T-cell (primary cell): ENCODE results near the gene GALNT11. TPM values are rescaled to one million over a fixed set of nuclear protein-coding genes. Genes with fewer than 3 reads are reported as not detected.
A peak's percentile ranks its signal among the peaks of the same experiment; 100 is the strongest.

ENCODE experiments used
- ATAC-seq, 4 experiments: fragments of 200-7000 bp in 3 of 4; fragments of 150-1000 bp in 1 of 4; cut with Tn5 transposase; replicated peaks in 1 of 4; 1 replicate in 3 of 4; 2 replicates in 1 of 4; pipeline ENCODE4 v1.10.0; 2021; ENCODE audit warnings: moderate library complexity in 3 of 4, mild to moderate bottlenecking in 2 of 4, moderate number of reproducible peaks in 1 of 4
- CTCF ChIA-PET, 2 donors: fragments of 300-600 bp; sonication (Branson Sonifier 250); formaldehyde crosslinking; loops; one replicate each; lab custom pipeline; 2022; ENCODE audit warnings: antibody characterized with exemption in 2 of 2; lab: Charles Lee
- POLR2A ChIA-PET, 2 donors: fragments of 300-600 bp; sonication (Branson Sonifier 250); formaldehyde crosslinking; loops; one replicate each; lab custom pipeline; 2022; ENCODE audit warnings: antibody characterized with exemption in 2 of 2; lab: Charles Lee
- DNase-seq, 35 experiments: peaks; one replicate each; pipeline versions ENCODE4 v3.0.0 to v3.0.0-alpha.2; 2013 to 2023
- H3K27ac ChIP-seq: one replicate; pipeline ENCODE4 v1.5.1; 2013; ENCODE audit warnings: low read length
- H3K27me3 ChIP-seq, 2 experiments: replicated peaks in 1 of 2; 1 replicate in 1 of 2; 2 replicates in 1 of 2; pipeline versions ENCODE4 v1.6.1 to v1.7.0; 2013; ENCODE audit warnings: low read length in 1 of 2, mixed read lengths in 1 of 2; ENCODE audit not compliant: control insufficient read depth in 2 of 2, insufficient read depth in 2 of 2; ENCODE audit errors: extremely low read depth in 1 of 2
- H3K36me3 ChIP-seq, 2 donors: 1 replicate in 1 of 2; 2 replicates in 1 of 2; pipeline versions ENCODE4 v1.6.1 to v1.7.0; 2013; ENCODE audit warnings: low read length in 1 of 2; ENCODE audit not compliant: control insufficient read depth in 2 of 2, insufficient read depth in 1 of 2; ENCODE audit errors: extremely low read depth in 1 of 2
- H3K4me1 ChIP-seq, 2 experiments: 1 replicate in 1 of 2; 2 replicates in 1 of 2; pipeline versions ENCODE4 v1.6.1 to v1.7.0; 2013; ENCODE audit warnings: low read length in 2 of 2, mixed read lengths in 1 of 2; ENCODE audit not compliant: insufficient read depth in 2 of 2, control insufficient read depth in 1 of 2; ENCODE audit errors: extremely low read depth in 1 of 2
- H3K4me3 ChIP-seq, 2 donors: 1 replicate in 1 of 2; 2 replicates in 1 of 2; pipeline versions ENCODE4 v1.5.1 to v1.7.0; 2013; ENCODE audit warnings: mild to moderate bottlenecking in 2 of 2, low read length in 1 of 2, moderate library complexity in 1 of 2; ENCODE audit not compliant: control insufficient read depth in 1 of 2; ENCODE audit errors: extremely low read depth in 1 of 2
- H3K9me3 ChIP-seq: 2 replicates; pipeline ENCODE4 v1.7.0; 2013
- H3K27ac Mint-ChIP-seq, 2 donors: one replicate each; pipeline ENCODE4 v1.8.0; 2020 to 2021; ENCODE audit warnings: mild to moderate bottlenecking in 2 of 2, mixed read lengths in 2 of 2
- H3K27me3 Mint-ChIP-seq, 2 donors: one replicate each; pipeline ENCODE4 v1.8.0; 2021 to 2022; ENCODE audit warnings: mixed read lengths in 2 of 2
- H3K36me3 Mint-ChIP-seq: one replicate; pipeline ENCODE4 v1.8.0; 2021; ENCODE audit warnings: mixed read lengths
- H3K4me1 Mint-ChIP-seq, 3 donors: one replicate each; pipeline ENCODE4 v1.8.0; 2020 to 2022; ENCODE audit warnings: mixed read lengths in 3 of 3, mild to moderate bottlenecking in 1 of 3
- H3K4me3 Mint-ChIP-seq, 3 donors: one replicate each; pipeline ENCODE4 v1.8.0; 2020 to 2022; ENCODE audit warnings: mild to moderate bottlenecking in 3 of 3, mixed read lengths in 3 of 3, moderate library complexity in 3 of 3
- H3K9me3 Mint-ChIP-seq, 3 donors: one replicate each; pipeline ENCODE4 v1.8.0; 2020 to 2022; ENCODE audit warnings: mixed read lengths in 3 of 3
- WGBS: methylation state at CpG from one replicate; pipeline ENCODE4 v1.1.5; 2013; ENCODE audit warnings: missing lambda C conversion rate; ENCODE audit not compliant: insufficient coverage; 5-methylcytosine and 5-hydroxymethylcytosine counted together
- total RNA-seq, 35 experiments: library from RNA in 6 of 35; stranded (reverse) in 6 of 35; fragments of 120-200 nt in 1 of 35; gene quantifications; one replicate each; pipeline versions ENCODE4 v1.2.1 to v1.2.4 and lab custom pipeline; 2013 to 2026

GALNT11 gene
- total RNA-seq (10 to 100 TPM; 20.4 to 28.2 (median 24.0) TPM), total RNA-seq (lab: John Stamatoyannopoulos, UW) (33.5 to 76.7 (median 43.8) reads per million in 29 experiments)
- 37.7 TPM for total RNA-seq (2013)

GRCh38 chr7:152025077-152025936 is at the start of gene GALNT11:
TSS of gene GALNT11 (plus strand) at chr7:152025674. CDS start at chr7:152094228, 68,554 bp downstream.
- peaks cover 19% of the 10 kb centered on the region for H3K36me3 Mint-ChIP-seq
- no peaks in the 10 kb centered on the region for H3K27me3 ChIP-seq
- ChIA-PET CTCF (no interaction called here), POLR2A (no interaction called here)
- no peaks in the 10 kb centered on the region for H3K27me3 Mint-ChIP-seq
- ATAC-seq = peak; percentile 92 to 94 (median 93)
- H3K9me3 ChIP-seq = no peaks in the 10 kb centered on the region
- peak within 1 kb of the TSS; percentile 75 to 77 for H3K4me3 ChIP-seq
- peak within 1 kb of the TSS; percentile 80 for H3K27ac ChIP-seq
- no peaks in the 10 kb centered on the region for H3K9me3 Mint-ChIP-seq
- H3K4me1 Mint-ChIP-seq = peaks cover 29 to 40% (median 39%) of the 10 kb centered on the region in 3 donors
- H3K27ac Mint-ChIP-seq = peak within 1 kb of the TSS; percentile 74 to 82
- DNase-seq = peak; percentile 70 to 96 (median 83)
- WGBS = 4% methylated on average over 82 of the region's 84 CpGs
- H3K4me3 Mint-ChIP-seq = peak within 1 kb of the TSS; percentile 85 to 94 (median 87)
- peaks cover 10 to 32% of the 10 kb centered on the region in 2 experiments for H3K4me1 ChIP-seq
- H3K36me3 ChIP-seq = peaks cover 0 to 3% of the 10 kb centered on the region in 2 donors

GRCh38 chr7:151978616-151979015 is 46.9 kb upstream of the GALNT11 start:
- ATAC-seq = no peak
- H3K4me3 ChIP-seq = no peak overlapping the region
- POLR2A ChIA-PET = no interaction called here
- H3K4me3 Mint-ChIP-seq = no peak overlapping the region
- H3K27me3 ChIP-seq = peaks cover 0 to 10% of the 10 kb centered on the region in 2 experiments
- H3K9me3 ChIP-seq = no peaks in the 10 kb centered on the region
- H3K27ac Mint-ChIP-seq = no peak overlapping the region
- H3K36me3 Mint-ChIP-seq = no peaks in the 10 kb centered on the region
- CTCF ChIA-PET = interaction anchor here in 1 of 2 donors (0.6 to 0.7 kb wide), 2 partner anchors 9 to 115 kb away, joined by 4 to 5 read pairs; no protein-coding TSS in a partner anchor
- H3K4me1 Mint-ChIP-seq = no peaks in the 10 kb centered on the region
- WGBS = 80% methylated on average over 1 of the region's 4 CpGs
- H3K27me3 Mint-ChIP-seq = peaks cover 6 to 8% of the 10 kb centered on the region in 2 donors
- H3K4me1 ChIP-seq = no peaks in the 10 kb centered on the region
- no peaks in the 10 kb centered on the region for H3K36me3 ChIP-seq
- H3K27ac ChIP-seq = no peak overlapping the region
- peaks cover 0 to 2% (median 0%) of the 10 kb centered on the region in 3 donors for H3K9me3 Mint-ChIP-seq
- no peak for DNase-seq

- Mint-ChIP-seq H3K9me3 (no peaks in the 10 kb centered on the region), H3K4me3 (no peak overlapping the region), H3K27ac (no peak overlapping the region), H3K36me3 (no peaks in the 10 kb centered on the region), H3K27me3 (peaks cover 9 to 19% of the 10 kb centered on the region in 2 donors), H3K4me1 (no peaks in the 10 kb centered on the region)
- ATAC-seq (no peak), DNase-seq (no peak)
- Histone ChIP-seq H3K27ac (no peak overlapping the region), H3K27me3 (peaks cover 0 to 13% of the 10 kb centered on the region in 2 experiments), H3K36me3 (no peaks in the 10 kb centered on the region), H3K4me3 (no peak overlapping the region), H3K9me3 (no peaks in the 10 kb centered on the region), H3K4me1 (no peaks in the 10 kb centered on the region)
- ChIA-PET CTCF (no interaction called here), POLR2A (no interaction called here)
- WGBS = no CpG with 5 or more reads among the region's 3 CpGs
Observed at GRCh38 chr7:151981223-151981622, 44.3 kb upstream of the GALNT11 start.

GRCh38 chr7:151982806-151983205 is 42.7 kb upstream of the GALNT11 start:
- Histone ChIP-seq H3K4me1 (no peaks in the 10 kb centered on the region), H3K27ac (no peak overlapping the region), H3K27me3 (peaks cover 0 to 15% of the 10 kb centered on the region in 2 experiments), H3K36me3 (no peaks in the 10 kb centered on the region), H3K9me3 (no peaks in the 10 kb centered on the region), H3K4me3 (no peak overlapping the region)
- Mint-ChIP-seq H3K27ac (no peak overlapping the region), H3K4me3 (no peak overlapping the region), H3K27me3 (peaks cover 12 to 27% of the 10 kb centered on the region in 2 donors), H3K4me1 (no peaks in the 10 kb centered on the region), H3K36me3 (no peaks in the 10 kb centered on the region), H3K9me3 (no peaks in the 10 kb centered on the region)
- DNase-seq (no peak), ATAC-seq (no peak)
- POLR2A ChIA-PET = no interaction called here
- CTCF ChIA-PET = no interaction called here
- no CpG with 5 or more reads among the region's 5 CpGs for WGBS

GRCh38 chr7:151984612-151985011 is 40.9 kb upstream of the GALNT11 start:
- Mint-ChIP-seq H3K4me3 (no peak overlapping the region), H3K27ac (no peak overlapping the region), H3K27me3 (peaks cover 15 to 27% of the 10 kb centered on the region in 2 donors), H3K9me3 (no peaks in the 10 kb centered on the region), H3K4me1 (no peaks in the 10 kb centered on the region), H3K36me3 (no peaks in the 10 kb centered on the region)
- POLR2A ChIA-PET = no interaction called here
- no CpG with 5 or more reads among the region's 3 CpGs for WGBS
- Histone ChIP-seq H3K27ac (no peak overlapping the region), H3K36me3 (no peaks in the 10 kb centered on the region), H3K27me3 (peaks cover 0 to 23% of the 10 kb centered on the region in 2 experiments), H3K4me1 (no peaks in the 10 kb centered on the region), H3K9me3 (no peaks in the 10 kb centered on the region), H3K4me3 (no peak overlapping the region)
- ATAC-seq = no peak
- CTCF ChIA-PET = no interaction called here
- DNase-seq = no peak

GRCh38 chr7:151987748-151988529 is 37.5 kb upstream of the GALNT11 start:
- Mint-ChIP-seq H3K4me3 (no peak overlapping the region), H3K9me3 (no peaks in the 10 kb centered on the region), H3K4me1 (peaks cover 4 to 12% (median 7%) of the 10 kb centered on the region in 3 donors), H3K27me3 (peaks cover 16 to 23% of the 10 kb centered on the region in 2 donors), H3K36me3 (no peaks in the 10 kb centered on the region), H3K27ac (no peak overlapping the region)
- DNase-seq (no peak), ATAC-seq (no peak)
- 77% methylated on average over 14 of the region's 18 CpGs for WGBS
- no peak overlapping the region for H3K4me3 ChIP-seq
- H3K27me3 ChIP-seq = peaks cover 0 to 28% of the 10 kb centered on the region in 2 experiments
- CTCF ChIA-PET = interaction anchor here in 1 of 2 donors (0.5 to 0.6 kb wide), 2 partner anchors 9 to 172 kb away, joined by 3 to 5 read pairs; no protein-coding TSS in a partner anchor
- POLR2A ChIA-PET = no interaction called here
- H3K36me3 ChIP-seq = no peaks in the 10 kb centered on the region
- peaks cover 0 to 4% of the 10 kb centered on the region in 2 experiments for H3K4me1 ChIP-seq
- no peaks in the 10 kb centered on the region for H3K9me3 ChIP-seq
- no peak overlapping the region for H3K27ac ChIP-seq
